ENCODE measurements around the gene ASCC1. TPM values are rescaled to one million over a fixed set of nuclear protein-coding genes. Genes with fewer than 3 reads are reported as not detected.
A peak's percentile ranks its signal among the peaks of the same experiment; 100 is the strongest.

Gene ASCC1
- total and polyA plus RNA-seq, 2 of the 13 experiments (the other 11 are each of a cell fraction or from before 2014, with no cell fraction given): 21.6 to 30.1 TPM

- DNase-seq (ENCODE audit: low spot score) (peak; percentile 72), ATAC-seq (peak; percentile 53), FAIRE-seq (peak; percentile 76)
- no TSS peak for BruUV-seq (replicated peaks)
- Histone ChIP-seq H3K9me3 (ENCODE audit: low read length) (no peaks in the 10 kb centered on the region), H4K20me1 (ENCODE audit: insufficient read depth, low read length) (no peaks in the 10 kb centered on the region), H3K27ac (ENCODE audit: extremely low read length, insufficient read depth, low read length) (peak overlapping the region; percentile 52), H3K9ac (ENCODE audit: insufficient read depth, low read depth, low read length) (no peak overlapping the region; the same call in 1 of the 2 replicates), H3K79me2 (ENCODE audit: insufficient read depth, low read length) (no peaks in the 10 kb centered on the region), H3K4me3 (replicated peaks in 1 of 3; ENCODE audit: insufficient read depth in 1 of 3, low read depth in 2 of 3, low read length in 3 of 3) (0 out of 6 replicates have a peak overlapping the region, but pooled peaks of 1 of the 3 experiments have one; percentile 11), H3K27me3 (ENCODE audit: control insufficient read depth in 1 of 2, insufficient read depth in 2 of 2, low read length in 2 of 2) (no peaks in the 10 kb centered on the region), H3K4me1 (ENCODE audit: insufficient read depth, low read length) (peaks cover 86% of the 10 kb centered on the region), H3K36me3 (replicated peaks in 1 of 2; ENCODE audit: control insufficient read depth in 1 of 2, insufficient read depth in 2 of 2, low read length in 2 of 2) (peaks cover 0 to 6% of the 10 kb centered on the region in 2 experiments; a peak in 2 of 5 replicates), H2AFZ (ENCODE audit: low read length) (no peak overlapping the region), H3K4me2 (ENCODE audit: low read depth, low read length) (peak overlapping the region; percentile 9)
- WGBS (ENCODE audit: low lambda C conversion rate): 66% methylated on average over 9 of the region's 9 CpGs
- CTCF ChIA-PET (ENCODE audit: low intra/inter-chr PET ratio, low total read pairs): no interaction called here
- in situ Hi-C loops (cut with HindIII; ENCODE audit: extremely low pct_ligation_motif_present, low pct_unique_long_range_greater_than_20kb): loop anchor here (25.0 kb wide), 1 partner anchor 241 kb away; no protein-coding TSS in a partner anchor
- POLR2A ChIA-PET: no interaction called here
- intact Hi-C loops (cut with micrococcal nuclease; ENCODE audit: unreplicated experiment): no loop called here
- TF ChIP-seq RXRB (CRISPR knock-in tag; IDR thresholded peaks at IDR 0.05; ENCODE audit: borderline replicate concordance) (0 out of 2 replicates have a peak, but pooled peaks have one; percentile 9), ZNF609 (CRISPR knock-in tag; IDR thresholded peaks at IDR 0.05; ENCODE audit: borderline replicate concordance) (0 out of 2 replicates have a peak, but pooled peaks have one; percentile 19), RARA (CRISPR knock-in tag; IDR thresholded peaks at IDR 0.05) (peak; percentile 61), REPIN1 (CRISPR knock-in tag; IDR thresholded peaks at IDR 0.05; ENCODE audit: borderline replicate concordance, low read depth) (no peak), POLR2A (IDR thresholded peaks at IDR 0.05; ENCODE audit: insufficient read depth in 1 of 2, low read depth in 2 of 2, low read length in 2 of 2) (no peak), TBX3 (IDR thresholded peaks at IDR 0.05; ENCODE audit: borderline replicate concordance) (no peak), ARNT (IDR thresholded peaks at IDR 0.05) (no peak), TEAD3 (CRISPR knock-in tag; optimal IDR thresholded peaks at IDR 0.05; ENCODE audit: borderline replicate concordance) (peak; percentile 50), CEBPG (CRISPR knock-in tag; IDR thresholded peaks at IDR 0.05) (0 out of 2 replicates have a peak, but pooled peaks have one; percentile 4), SOX13 (IDR thresholded peaks at IDR 0.05) (no peak), SOX13 (CRISPR knock-in tag; conservative IDR thresholded peaks at IDR 0.05 in 1 of 2, IDR thresholded peaks at IDR 0.05 in 1 of 2) (peak in 1 of 2 experiments; percentile 45; a peak in 1 of 4 replicates)
- TF ChIP-seq, protein P1, sequence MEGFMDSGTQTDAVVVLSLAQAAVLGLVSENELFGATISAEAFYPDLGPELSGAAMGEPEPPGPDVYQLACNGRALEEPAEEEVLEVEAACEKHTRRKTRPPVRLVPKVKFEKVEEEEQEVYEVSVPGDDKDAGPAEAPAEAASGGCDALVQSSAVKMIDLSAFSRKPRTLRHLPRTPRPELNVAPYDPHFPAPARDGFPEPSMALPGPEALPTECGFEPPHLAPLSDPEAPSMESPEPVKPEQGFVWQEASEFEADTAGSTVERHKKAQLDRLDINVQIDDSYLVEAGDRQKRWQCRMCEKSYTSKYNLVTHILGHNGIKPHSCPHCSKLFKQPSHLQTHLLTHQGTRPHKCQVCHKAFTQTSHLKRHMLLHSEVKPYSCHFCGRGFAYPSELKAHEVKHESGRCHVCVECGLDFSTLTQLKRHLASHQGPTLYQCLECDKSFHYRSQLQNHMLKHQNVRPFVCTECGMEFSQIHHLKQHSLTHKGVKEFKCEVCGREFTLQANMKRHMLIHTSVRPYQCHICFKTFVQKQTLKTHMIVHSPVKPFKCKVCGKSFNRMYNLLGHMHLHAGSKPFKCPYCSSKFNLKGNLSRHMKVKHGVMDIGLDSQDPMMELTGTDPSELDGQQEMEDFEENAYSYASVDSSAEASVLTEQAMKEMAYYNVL (CRISPR knock-in tag; IDR thresholded peaks at IDR 0.05; ENCODE audit: borderline replicate concordance): peak; percentile 41; the same call in 1 of the 2 replicates
- TF ChIP-seq, protein P2, sequence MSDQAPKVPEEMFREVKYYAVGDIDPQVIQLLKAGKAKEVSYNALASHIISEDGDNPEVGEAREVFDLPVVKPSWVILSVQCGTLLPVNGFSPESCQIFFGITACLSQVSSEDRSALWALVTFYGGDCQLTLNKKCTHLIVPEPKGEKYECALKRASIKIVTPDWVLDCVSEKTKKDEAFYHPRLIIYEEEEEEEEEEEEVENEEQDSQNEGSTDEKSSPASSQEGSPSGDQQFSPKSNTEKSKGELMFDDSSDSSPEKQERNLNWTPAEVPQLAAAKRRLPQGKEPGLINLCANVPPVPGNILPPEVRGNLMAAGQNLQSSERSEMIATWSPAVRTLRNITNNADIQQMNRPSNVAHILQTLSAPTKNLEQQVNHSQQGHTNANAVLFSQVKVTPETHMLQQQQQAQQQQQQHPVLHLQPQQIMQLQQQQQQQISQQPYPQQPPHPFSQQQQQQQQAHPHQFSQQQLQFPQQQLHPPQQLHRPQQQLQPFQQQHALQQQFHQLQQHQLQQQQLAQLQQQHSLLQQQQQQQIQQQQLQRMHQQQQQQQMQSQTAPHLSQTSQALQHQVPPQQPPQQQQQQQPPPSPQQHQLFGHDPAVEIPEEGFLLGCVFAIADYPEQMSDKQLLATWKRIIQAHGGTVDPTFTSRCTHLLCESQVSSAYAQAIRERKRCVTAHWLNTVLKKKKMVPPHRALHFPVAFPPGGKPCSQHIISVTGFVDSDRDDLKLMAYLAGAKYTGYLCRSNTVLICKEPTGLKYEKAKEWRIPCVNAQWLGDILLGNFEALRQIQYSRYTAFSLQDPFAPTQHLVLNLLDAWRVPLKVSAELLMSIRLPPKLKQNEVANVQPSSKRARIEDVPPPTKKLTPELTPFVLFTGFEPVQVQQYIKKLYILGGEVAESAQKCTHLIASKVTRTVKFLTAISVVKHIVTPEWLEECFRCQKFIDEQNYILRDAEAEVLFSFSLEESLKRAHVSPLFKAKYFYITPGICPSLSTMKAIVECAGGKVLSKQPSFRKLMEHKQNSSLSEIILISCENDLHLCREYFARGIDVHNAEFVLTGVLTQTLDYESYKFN (CRISPR knock-in tag; conservative IDR thresholded peaks at IDR 0.05): peak; percentile 65
Measured at GRCh38 chr10:72096115-72097000, 119.7 kb downstream of the ASCC1 start.

Data from HepG2 (cell line).